ENCODE results near the gene SUGCT.

The SUGCT gene

GRCh38 chr7:40887099-40887498 is 752.3 kb downstream of the SUGCT start:
- no peak for DNase-seq (ENCODE audit: extremely low read depth in 1 of 2, low read depth in 1 of 2)

GRCh38 chr7:40888499-40888898 is 753.7 kb downstream of the SUGCT start:
- no peak for DNase-seq (ENCODE audit: extremely low read depth in 1 of 2, low read depth in 1 of 2)

- no peak for DNase-seq (ENCODE audit: extremely low read depth in 1 of 2, low read depth in 1 of 2)
These were observed 754.3 kb downstream of the SUGCT start for GRCh38 chr7:40889099-40889498.

GRCh38 chr7:40889539-40889938 is 754.7 kb downstream of the SUGCT start:
- DNase-seq (ENCODE audit: extremely low read depth in 1 of 2, low read depth in 1 of 2), result no peak

GRCh38 chr7:40890088-40890692 is 755.4 kb downstream of the SUGCT start:
- DNase-seq (ENCODE audit: extremely low read depth in 1 of 2, low read depth in 1 of 2), result no peak

GRCh38 chr7:40891232-40891631 is 756.4 kb downstream of the SUGCT start:
- no peak for DNase-seq (ENCODE audit: extremely low read depth in 1 of 2, low read depth in 1 of 2)

- no peak for DNase-seq (ENCODE audit: extremely low read depth in 1 of 2, low read depth in 1 of 2)
These were observed 764.3 kb downstream of the SUGCT start for GRCh38 chr7:40899151-40899550.

GRCh38 chr7:40899636-40900507 is 765.1 kb downstream of the SUGCT start:
- DNase-seq (ENCODE audit: extremely low read depth in 1 of 2, low read depth in 1 of 2), result no peak

GRCh38 chr7:40903872-40904271 is 769.1 kb downstream of the SUGCT start:
- no peak for DNase-seq (ENCODE audit: extremely low read depth in 1 of 2, low read depth in 1 of 2)

GRCh38 chr7:40907286-40907685 is 772.5 kb downstream of the SUGCT start:
- no peak for DNase-seq (ENCODE audit: extremely low read depth in 1 of 2, low read depth in 1 of 2)

GRCh38 chr7:40909346-40909980 is 774.7 kb downstream of the SUGCT start:
- no peak for DNase-seq (ENCODE audit: extremely low read depth in 1 of 2, low read depth in 1 of 2)

Measured in activated CD8-positive, alpha-beta memory T cell treated with anti-CD3 and anti-CD28 coated beads for 1 hour (primary cell).